ELF-1 (cell line): ENCODE data around the gene PTPRN2.
A peak's percentile ranks its signal among the peaks of the same experiment; 100 is the strongest.
"Not testable (repeated sequence)": the region's sequence is repeated elsewhere in the genome, so short reads cannot be mapped to it uniquely, and the experiment has no call there.

Source experiments
- DNase-seq: peaks from one replicate; pipeline ENCODE4 v3.0.0-alpha.2; 2016; ENCODE audit warnings: low read depth, low spot score

Gene PTPRN2

DNA sequence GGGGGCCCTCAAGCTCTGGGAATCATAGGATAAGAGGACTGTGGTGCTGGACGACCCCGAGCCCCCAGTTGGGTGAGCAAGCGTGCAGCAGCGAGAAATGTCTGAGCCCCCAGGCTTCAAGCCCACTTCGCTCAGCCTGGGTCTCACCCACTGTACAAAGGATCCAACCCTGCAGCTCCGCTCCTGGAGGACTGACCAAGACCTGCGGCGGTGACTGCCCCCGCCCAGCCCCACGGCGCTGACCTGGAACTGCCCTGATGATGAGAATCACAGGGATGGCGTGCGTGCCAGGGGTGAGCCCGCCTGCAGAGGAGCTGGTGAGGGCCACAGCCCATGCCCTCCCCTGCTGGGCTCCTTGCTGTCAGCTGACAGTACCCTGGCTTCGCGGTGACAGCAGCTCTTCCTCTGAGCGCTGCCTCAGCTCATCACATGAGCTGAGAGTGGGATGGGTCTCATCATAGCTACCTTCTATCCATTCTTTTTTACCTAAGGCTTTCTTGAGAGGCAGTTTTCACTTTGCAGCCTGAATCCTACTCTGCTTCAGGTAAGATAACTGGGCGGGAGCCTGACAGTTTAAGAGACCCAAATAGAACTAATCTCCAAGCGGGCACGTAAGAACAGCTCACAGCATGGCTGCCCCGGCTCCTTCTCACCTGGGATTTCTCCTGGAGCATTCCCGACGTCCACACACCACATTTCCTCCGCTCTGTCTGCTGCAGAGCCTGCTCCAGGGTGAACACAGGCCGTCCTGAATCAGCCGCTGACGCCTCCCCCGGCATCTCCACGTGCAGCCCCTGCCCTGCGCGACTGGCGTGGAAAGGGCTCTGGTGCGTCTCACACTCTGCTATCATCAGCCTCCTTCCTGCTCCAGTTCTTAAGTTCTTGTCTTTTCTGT, 329.9 kb downstream of the PTPRN2 start:
- no peak for DNase-seq

DNA sequence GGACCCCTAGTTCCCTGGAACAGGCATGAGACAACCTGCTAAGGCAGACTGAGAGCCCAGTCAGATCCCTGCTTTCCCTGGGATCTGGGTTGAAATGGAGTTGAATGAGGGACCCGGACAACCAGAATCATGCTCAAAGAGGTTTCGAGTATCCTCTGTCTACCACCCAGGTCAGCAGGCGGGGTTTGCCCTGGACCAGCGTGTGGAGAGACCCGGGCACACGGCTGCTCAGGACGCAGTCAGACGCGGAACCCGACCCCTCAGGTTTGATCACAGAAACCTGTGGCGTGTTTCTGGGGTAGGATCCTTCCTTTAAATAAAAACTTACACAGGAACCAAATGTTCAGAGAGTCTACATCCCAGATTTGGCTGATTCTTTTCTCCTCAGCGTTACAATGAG, 330.6 kb downstream of the PTPRN2 start:
- no peak for DNase-seq

DNA sequence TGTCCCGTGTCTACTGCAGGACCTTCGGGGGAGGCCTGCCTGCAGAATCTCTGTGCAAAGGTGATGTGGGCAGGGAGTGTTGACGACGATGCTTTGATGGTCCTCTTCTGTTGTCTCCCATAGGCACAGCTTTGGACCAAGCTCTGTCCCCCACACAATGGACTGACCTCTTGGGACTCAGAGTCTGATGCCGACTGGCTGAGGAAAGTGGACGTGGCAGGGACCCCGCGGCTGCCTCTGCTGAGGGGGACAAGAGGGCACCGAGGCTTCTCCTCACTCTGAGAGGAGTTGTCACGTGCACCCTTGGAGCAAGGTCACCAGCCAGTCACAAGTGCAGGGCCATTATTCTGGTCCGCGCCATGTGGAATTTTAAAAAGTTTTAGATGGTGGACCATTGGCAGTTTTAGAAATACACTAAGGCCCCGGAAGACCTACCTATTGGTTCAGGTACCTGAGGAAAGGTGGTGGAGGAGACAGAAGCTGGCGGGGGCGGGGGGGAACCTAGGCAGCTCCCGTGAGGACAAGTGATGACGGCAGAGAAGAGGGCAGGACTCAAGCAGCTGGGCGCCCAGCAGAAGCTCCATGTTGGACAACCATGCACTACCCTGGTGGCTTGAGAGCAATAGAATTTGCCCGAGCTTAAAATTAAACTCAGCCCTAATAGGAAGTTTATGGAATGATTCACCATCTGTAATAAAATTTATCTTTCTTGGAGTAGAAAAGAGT, 331.4 kb downstream of the PTPRN2 start:
- DNase-seq, result no peak

DNA sequence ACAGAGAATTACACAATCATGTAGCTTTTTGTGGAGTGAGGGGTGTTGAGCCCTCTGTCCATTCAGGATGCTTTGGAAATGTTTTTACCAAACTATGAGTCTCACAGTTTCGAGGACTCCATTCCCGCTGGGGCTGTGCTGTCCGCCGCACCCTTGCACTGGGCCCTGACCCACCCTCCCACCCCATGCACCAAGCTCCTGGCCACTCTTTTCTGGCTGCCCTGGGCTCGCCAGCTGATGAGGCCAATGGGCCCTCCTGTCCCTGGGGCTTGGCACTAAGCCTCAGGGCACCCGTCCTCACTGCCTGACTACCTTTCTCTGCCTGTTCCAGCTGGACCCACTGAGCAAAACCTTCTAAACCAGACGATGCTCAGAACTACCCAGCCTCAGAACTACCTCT, 332.1 kb downstream of the PTPRN2 start:
- DNase-seq, result no peak

DNA sequence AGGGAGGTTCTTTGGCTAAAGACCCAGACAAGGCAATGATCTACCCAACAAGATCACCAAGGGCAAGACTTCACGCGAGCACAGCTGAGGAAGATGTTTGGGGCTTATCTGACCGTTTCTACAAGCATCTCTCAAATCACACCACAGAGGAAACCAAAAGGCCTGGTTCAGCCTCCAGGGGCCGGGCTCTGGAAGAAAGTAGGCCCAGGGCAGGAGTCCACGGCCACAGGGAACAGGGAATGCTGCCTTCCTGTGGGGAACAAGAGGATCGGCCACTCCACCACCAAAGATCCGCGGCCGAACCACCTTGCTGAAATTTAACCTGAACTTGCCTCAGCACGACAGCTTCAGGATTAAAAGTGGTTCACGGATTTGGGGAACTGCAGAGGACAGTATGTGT, 332.5 kb downstream of the PTPRN2 start:
- no peak for DNase-seq

DNA sequence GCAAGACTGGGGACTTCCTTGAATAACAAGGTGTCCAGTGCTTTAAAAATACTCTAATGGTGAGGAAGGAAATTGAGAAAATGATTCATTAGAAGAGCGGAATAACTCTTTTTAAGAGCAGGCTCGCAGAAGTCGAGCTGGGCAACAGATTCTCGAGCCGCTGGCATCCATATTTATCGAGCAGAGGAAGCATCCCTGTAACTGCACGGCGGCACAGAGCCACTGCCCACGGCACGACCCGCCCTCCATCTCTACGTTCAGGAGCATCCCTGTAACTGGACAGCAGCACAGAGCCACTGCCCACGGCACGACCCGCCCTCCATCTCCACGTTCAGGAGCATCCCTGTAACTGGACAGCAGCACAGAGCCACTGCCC, 334.0 kb downstream of the PTPRN2 start:
- not testable (repeated sequence) for DNase-seq

DNA sequence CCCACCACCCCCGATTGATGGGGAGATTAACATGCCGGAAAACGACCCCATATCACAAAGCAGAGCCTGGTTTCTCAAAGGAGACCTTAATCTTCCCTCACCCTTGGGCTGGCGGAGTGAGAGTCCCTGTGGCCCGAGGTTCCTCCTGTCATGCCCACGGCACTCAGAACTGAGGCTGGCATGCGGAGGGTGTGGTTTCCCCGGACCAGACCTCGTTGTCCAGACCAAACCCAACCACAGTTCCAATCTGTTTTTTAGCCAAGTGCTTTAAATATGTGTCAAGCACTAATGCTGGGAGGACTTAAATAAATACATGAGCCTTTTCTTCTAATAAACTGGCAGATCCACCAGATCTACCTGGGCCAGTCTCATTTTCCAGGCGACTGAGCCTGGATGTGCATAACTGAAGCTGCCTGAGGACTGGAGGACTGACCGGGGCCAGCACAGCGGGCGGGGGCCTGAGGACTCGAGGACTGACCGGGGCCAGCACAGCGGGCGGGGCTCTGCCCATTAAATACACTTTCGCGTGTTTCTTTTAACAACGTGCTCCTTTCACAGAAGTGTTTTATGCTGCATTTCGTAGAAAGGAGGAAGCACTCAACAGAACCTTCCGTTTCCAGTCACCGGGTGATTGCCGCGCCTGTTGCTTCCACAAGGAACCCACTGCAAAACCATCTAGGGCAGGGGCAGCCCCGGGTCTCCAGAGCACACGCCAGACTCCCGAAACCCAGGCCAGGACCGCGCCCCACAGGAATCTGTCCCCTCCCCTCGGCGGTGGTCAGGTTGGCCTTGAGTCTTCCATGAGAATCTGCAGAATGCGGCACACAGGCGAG, 334.6 kb downstream of the PTPRN2 start:
- peak; percentile 32 for DNase-seq

DNA sequence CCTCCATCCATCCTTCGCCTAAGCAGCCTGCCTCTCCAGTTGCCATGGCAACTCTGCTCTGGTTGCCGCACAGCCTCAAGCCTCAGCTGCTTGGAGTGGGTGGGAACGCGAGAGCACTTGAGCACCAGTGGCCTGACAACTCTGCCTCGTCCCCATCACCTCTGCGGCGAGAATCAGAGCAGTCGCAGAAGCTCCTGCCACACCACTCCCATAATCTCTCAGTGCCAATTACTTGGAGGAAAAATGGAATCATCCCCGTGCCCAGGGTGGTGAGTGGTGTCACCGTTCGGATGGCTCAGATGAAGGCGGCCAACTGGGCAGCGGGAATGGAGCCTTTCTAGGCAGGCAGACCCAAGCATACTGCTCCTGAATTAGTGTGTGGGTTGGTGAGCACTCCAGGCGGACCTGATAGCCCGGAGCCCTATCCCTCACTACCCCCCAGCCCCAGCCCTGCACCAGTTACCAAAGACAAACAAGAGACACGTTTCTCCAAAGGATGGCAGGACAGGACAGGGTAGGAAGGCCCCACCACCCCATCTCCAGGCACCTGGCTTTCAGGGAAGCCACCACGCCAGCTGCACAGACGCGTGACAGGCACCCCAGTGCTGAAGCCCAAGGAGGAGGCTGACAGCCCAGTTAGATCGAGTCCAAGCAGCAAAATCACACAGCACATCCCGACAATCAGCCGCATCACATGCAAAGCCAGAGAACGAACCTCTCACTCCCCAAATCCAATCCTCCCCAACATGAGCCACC, 335.4 kb downstream of the PTPRN2 start:
- DNase-seq, result no peak

DNA sequence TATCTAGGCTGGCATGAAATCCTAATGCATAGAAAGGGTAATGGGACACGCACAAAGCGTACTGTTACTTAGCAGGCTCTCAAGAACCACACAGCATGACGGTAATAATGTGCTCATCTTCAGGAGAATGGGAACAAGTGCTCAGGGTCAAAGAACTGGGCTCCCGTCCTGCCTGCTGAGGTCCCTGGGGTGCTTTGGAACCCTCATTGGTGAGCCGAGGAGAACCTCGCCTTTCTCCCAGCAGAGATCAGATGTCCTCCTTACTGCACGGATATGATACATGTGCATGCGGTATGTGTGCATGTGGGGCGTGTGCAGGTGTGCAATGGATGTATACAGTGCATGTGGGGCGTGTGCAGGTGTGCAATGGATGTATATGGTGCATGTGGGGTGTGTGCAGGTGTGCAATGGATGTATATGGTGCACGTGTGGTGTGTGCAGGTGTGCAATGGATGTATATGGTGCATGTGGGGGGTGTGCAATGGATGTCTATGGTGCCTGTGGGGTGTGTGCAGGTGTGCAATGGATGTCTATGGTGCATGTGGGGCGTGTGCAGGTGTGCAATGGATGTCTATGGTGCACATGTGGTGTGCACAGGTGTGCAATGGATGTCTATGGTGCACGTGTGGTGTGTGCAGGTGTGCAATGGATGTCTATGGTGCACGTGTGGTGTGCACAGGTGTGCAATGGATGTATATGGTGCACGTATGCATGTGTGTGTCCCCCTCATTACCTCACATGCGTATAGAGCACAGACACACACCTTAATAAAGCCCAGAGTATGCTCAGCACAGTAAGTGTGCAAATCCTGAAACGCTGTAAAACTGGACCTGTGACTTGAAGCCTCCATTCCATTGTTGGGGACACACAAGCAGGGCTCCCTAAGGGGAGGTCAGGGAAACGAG, 336.3 kb downstream of the PTPRN2 start:
- no peak for DNase-seq

DNA sequence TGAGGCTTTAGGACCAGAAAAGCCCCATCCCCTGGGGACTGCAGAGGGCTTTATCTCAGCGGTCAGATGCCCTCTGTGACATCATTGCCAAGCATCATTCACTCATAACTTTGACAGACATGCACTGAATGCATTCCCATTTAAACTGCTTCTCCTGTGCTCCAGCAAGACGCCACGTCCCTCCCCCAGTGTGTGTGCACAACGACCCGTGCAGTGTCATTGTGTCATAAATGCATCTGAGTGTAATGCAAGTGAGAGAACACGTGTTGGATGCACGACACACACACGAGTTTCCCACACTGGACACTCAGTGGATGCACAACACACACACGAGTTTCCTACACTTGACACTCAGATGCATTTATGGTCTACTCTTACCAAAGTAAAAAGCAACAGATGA, 337.9 kb downstream of the PTPRN2 start:
- no peak for DNase-seq

DNA sequence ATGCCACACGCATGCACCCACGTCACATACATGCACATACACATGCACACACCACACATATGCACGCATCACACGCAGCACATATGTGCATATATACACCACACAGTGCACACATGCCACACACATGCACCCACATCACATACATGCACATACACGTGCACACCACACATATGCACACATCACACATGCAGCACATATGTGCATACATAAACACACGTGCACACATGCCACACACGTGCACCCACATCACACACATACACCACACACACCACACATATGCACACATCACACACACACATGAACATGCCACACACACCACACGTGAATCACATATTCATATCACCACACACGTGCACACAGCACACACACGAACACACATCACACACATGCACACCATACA, 338.8 kb downstream of the PTPRN2 start:
- DNase-seq, result no peak

DNA sequence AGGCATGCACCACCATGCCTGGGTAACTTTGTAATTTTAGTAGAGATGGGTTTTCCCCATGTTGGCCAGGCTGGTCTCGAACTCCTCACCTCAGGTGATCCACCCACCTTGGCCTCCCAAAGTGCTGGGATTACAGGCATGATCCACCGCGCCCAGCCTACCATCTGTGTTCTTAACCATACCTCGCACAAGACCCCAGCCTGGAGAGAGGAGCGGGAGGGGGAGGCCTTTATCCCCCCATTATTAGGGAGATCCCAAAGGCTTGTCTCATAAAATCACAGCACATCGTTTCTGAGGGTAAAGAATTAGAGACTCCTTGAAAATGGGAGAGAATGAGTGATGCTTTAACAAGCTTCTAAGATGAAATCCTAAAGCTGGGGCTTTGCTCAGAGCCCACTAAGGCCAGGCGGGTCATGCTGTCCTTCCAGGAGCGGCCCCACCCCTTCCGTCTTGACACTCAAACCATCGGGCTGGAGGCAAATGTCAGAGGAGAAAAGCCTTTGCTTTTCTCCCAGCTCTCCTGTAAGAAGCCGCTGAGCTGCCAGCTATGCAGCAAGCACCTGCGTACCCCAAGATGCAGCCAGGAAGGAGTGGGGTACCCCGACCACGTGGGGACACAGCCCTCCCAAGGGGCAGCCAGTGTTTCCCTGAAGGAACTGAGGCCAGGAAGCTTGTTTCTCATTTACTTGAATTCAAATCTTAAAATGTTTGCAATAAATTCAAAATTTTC, 339.7 kb downstream of the PTPRN2 start:
- no peak for DNase-seq

DNA sequence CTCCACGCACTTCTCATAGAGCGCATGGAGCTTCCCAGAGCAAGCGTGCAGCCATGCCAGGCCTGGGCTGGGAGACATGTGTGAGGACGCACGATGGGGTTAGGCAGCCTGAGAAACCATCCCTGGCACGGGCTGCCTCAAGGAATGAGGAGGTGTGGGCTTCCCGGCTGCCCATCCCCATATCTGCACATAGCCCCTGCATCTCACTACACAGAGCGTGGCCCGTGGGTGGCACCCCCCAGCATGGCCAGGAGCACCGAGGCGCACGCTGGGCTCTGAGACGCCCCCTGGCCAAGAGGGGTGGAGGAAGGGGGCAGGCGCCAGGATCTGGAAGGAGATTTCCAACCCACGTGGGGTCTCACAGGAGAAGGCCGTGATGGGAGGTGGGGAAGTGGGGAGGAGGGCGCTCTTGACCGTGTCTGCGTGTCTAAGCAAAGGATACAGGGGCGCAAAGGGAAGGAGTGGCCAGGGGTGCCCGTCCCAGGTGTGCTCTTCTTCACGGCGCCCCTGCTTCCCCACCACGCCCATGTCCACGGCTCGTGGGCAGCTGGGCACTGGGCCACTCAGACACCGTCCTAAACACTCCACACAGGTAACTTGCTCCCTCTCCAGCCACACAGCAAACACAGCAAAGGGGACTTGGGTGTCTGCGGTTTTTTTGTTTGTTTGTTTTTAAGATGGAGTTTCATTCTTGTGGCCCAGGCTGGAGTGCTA, 340.5 kb downstream of the PTPRN2 start:
- no peak for DNase-seq

DNA sequence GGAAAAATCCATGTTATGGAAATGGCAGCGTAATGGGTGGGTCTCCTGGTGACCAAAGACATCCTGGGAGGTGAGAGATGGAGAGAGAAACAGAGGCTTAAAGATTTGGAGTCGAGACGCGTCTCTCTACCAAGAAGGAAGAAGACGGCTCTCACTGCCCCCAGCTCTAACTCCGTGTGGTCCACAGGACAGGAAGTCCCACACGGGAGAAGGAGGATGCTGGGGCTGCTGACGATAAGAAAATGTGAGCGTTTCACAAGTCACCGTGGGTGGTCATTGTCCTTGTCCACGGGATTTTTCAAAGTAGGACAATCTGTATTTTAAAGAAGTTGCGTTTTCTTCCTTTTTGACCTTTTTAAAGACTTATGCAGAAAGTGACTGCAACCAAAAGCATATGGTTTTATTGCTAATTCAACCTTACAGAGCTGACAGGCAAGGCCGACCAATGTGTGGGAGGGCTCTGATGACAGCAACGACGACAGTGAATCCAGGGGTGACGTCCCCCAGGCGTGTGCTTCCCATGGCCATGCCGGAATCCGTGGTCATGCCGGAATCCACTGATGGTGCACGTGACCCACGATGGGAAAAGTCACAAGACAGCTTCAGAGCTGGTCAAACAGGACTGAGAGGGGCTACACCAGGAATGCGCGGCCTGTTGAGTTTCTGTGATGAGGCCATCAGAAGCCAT, 341.2 kb downstream of the PTPRN2 start:
- no peak for DNase-seq

DNA sequence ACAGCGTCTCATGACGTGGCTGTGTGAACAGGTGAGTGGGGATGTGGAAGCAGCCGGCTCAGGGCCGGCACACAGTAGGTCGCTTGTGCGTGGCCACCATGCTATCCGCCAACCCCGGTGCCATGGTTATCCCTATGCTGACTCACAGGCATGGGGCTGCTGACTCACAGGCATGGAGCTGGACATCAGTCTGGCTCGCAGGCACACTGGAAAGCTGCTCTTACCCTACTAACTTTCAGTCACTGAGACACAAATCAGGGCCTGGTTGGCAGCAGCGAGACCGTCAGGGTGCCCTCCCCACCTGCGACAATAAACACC, 341.9 kb downstream of the PTPRN2 start:
- no peak for DNase-seq

DNA sequence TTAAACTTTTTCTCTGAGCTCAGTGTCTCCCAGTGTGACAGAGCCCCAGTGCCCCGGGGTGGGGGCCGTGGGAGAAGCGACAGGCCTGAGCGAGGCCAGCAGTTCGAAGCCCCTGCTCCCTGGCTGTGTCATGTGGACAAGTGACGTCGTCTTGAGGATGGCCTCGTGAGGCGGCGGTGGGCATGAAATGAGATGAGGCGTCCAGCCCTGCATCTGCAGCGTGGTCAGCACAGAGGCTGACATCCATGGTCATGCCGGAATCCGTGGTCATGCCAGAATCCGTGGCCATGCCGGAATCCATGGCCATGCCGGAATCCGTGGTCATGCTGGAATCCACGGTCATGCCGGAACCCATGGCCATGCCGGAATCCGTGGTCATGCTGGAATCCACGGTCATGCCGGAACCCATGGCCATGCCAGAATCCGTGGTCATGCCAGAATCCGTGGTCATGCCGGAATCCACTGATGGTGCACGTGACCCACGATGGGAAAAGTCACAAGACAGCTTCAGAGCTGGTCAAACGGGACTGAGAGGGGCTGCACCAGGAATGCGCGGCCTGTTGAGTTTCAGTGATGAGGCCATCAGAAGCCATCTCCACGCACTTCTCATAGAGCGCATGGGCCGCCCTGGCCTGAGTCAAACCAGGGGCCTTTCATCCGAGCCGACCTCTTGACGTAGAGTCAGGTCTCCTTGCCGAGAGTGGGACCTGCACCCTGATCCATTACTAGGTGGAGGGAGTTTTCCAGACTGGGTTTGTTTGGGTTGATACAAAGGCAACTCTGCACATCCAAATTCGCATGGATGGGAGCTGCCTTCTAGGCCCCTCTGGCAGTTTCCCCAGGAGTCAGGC, 342.5 kb downstream of the PTPRN2 start:
- no peak for DNase-seq

DNA sequence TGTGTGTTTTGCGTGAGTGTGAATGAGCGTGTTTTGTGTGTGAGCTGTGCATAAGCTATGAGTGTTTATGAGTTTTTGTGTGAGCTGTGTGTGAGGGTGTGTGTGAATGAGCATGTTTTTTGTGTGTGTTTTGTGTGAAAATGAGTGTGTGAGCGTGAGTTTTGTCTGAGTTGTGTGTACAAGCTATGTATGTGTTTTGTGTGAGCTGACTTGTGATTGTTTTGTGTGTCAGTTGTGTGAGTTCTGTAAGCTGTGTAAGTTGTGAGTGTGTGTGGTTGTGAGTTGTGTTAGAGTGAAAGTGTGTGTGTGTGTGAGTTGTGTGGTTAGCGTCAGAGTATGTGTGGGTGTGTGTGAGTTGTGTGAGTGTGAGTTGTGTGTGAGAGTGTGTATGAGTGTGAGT, 343.2 kb downstream of the PTPRN2 start:
- no peak for DNase-seq

DNA sequence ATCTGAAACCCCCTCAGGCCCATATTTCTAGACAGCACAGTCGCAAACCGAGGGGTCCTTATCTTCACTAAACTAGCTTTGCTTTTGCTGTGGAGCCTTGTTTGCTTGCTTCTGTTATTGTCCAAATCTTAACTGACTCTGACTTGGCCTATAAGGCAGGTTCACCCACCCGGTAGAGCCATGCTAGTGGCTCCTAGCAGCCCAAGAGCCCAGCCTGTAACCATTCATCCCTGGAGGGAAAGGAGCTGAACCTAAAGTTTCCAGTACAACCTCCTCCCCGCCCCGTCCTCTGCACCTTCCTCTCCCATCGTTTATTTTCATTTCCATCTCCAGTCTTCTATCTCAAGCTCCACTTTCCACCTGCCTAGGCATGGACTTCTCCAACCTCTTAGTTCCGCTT, 345.7 kb downstream of the PTPRN2 start:
- no peak for DNase-seq
